GM23338 (cell line): Measurements from ENCODE around the gene TAF6L. TPM values are rescaled to one million over a fixed set of nuclear protein-coding genes. Genes with fewer than 3 reads are reported as not detected.

Experiments
- ATAC-seq: fragments of 200-7000 bp; cut with Tn5 transposase; 3 replicates; pipeline ENCODE4 v1.9.1; 2020
- DNase-seq: peaks from one replicate; pipeline ENCODE4 v3.0.0-alpha.2; 2015; ENCODE audit warnings: low spot score
- H2AFZ ChIP-seq: fragments of 200-600 bp; sonication (generic); 2 replicates; pipeline ENCODE4 v1.8.0; 2016; ENCODE audit warnings: antibody characterized with exemption, mild to moderate bottlenecking, moderate library complexity
- H3F3A ChIP-seq: fragments of 200-600 bp; sonication (generic); replicated peaks from 2 replicates; pipeline ENCODE4 v1.8.0; 2017; ENCODE audit warnings: antibody characterized with exemption, mixed run types, low read depth
- H3K27ac ChIP-seq: fragments of 200-600 bp; sonication (generic); 2 replicates; pipeline ENCODE4 v1.6.1; 2016; ENCODE audit warnings: low read depth
- H3K27me3 ChIP-seq: fragments of 200-600 bp; sonication (generic); 2 replicates; pipeline ENCODE4 v1.8.0; 2016; ENCODE audit warnings: mild to moderate bottlenecking, mixed run types, moderate library complexity; ENCODE audit not compliant: insufficient read depth
- H3K36me3 ChIP-seq: fragments of 200-600 bp; sonication (generic); 2 replicates; pipeline ENCODE4 v1.8.0; 2016; ENCODE audit warnings: mild to moderate bottlenecking; ENCODE audit not compliant: insufficient read depth
- H3K4me1 ChIP-seq: fragments of 200-600 bp; sonication (generic); 2 replicates; pipeline ENCODE4 v1.8.0; 2016; ENCODE audit warnings: mild to moderate bottlenecking, moderate library complexity; ENCODE audit not compliant: insufficient read depth
- H3K4me2 ChIP-seq: fragments of 200-600 bp; sonication (generic); 2 replicates; pipeline ENCODE4 v1.7.1; 2017; ENCODE audit warnings: mixed run types
- H3K4me3 ChIP-seq: fragments of 200-600 bp; sonication (generic); 2 replicates; pipeline ENCODE4 v1.6.1; 2016; ENCODE audit warnings: mixed run types
- H3K79me2 ChIP-seq: fragments of 200-600 bp; sonication (generic); replicated peaks from 2 replicates; pipeline ENCODE4 v1.8.0; 2017; ENCODE audit warnings: mild to moderate bottlenecking; ENCODE audit not compliant: insufficient read depth
- H3K9me2 ChIP-seq: fragments of 200-600 bp; sonication (generic); 2 replicates; pipeline ENCODE4 v1.8.0; 2017; ENCODE audit not compliant: insufficient read depth
- H4K20me1 ChIP-seq: fragments of 200-600 bp; sonication (generic); replicated peaks from 2 replicates; pipeline ENCODE4 v1.8.0; 2017; ENCODE audit warnings: mild to moderate bottlenecking; ENCODE audit not compliant: insufficient read depth
- H3K27ac Mint-ChIP-seq: 2 replicates; pipeline ENCODE4 v1.8.0; 2020; ENCODE audit warnings: inconsistent platforms, mild to moderate bottlenecking, moderate library complexity, mixed read lengths
- H3K27me3 Mint-ChIP-seq: 3 replicates; pipeline ENCODE4 v1.8.0; 2022; ENCODE audit warnings: low read depth, mild to moderate bottlenecking, moderate library complexity, mixed read lengths, inconsistent platforms; ENCODE audit not compliant: insufficient read depth, poor library complexity
- H3K36me3 Mint-ChIP-seq: 3 replicates; pipeline ENCODE4 v1.8.0; 2021; ENCODE audit warnings: low read depth, mild to moderate bottlenecking, inconsistent platforms, moderate library complexity, mixed read lengths
- H3K4me1 Mint-ChIP-seq: 3 replicates; pipeline ENCODE4 v1.8.0; 2020; ENCODE audit warnings: mild to moderate bottlenecking, inconsistent platforms, mixed read lengths
- H3K4me3 Mint-ChIP-seq: 3 replicates; pipeline ENCODE4 v1.8.0; 2021; ENCODE audit warnings: moderate library complexity, mild to moderate bottlenecking, inconsistent platforms, mixed read lengths
- H3K9me3 Mint-ChIP-seq: 3 replicates; pipeline ENCODE4 v1.8.0; 2020; ENCODE audit warnings: moderate library complexity, mild to moderate bottlenecking, inconsistent platforms, mixed read lengths
- CREB1 ChIP-seq: fragments of 250-450 bp; sonication (Bioruptor Pico); IDR thresholded peaks from 2 replicates; pipeline ENCODE4 v1.5.0; 2020; ENCODE audit warnings: low read depth, mild to moderate bottlenecking, moderate library complexity
- CTCF ChIP-seq, 2 experiments: fragments of 200-600 bp in 1 of 2; sonication (generic) in 1 of 2; conservative IDR thresholded peaks; 2 replicates each; pipeline versions ENCODE4 v1.5.1 to v1.6.1; 2016 to 2017; ENCODE audit warnings: antibody characterized with exemption in 2 of 2, low read depth in 2 of 2, mild to moderate bottlenecking in 2 of 2, moderate library complexity in 1 of 2
- ETS1 ChIP-seq: IDR thresholded peaks from 2 replicates; pipeline ENCODE4 v1.6.1; 2016; ENCODE audit warnings: antibody characterized with exemption
- EZH2 ChIP-seq: fragments of 200-600 bp; sonication (generic); IDR thresholded peaks from one replicate; pipeline ENCODE4 v1.8.0; 2017; ENCODE audit warnings: antibody characterized with exemption, mild to moderate bottlenecking, low read depth; ENCODE audit not compliant: unreplicated experiment
- POLR2AphosphoS5 ChIP-seq: IDR thresholded peaks from 2 replicates; pipeline ENCODE4 v1.6.1; 2016; ENCODE audit warnings: antibody characterized with exemption, low read depth
- STAT1 ChIP-seq: IDR thresholded peaks from one replicate; pipeline ENCODE4 v1.6.1; 2016; ENCODE audit warnings: antibody characterized with exemption; ENCODE audit not compliant: unreplicated experiment
- ZNF331 ChIP-seq: fragments of 250-450 bp; sonication (Bioruptor Pico); IDR thresholded peaks from 2 replicates; pipeline ENCODE4 v1.5.0; 2020; ENCODE audit warnings: low read depth, mild to moderate bottlenecking, moderate library complexity
- ZNF462 ChIP-seq: fragments of 250-450 bp; sonication (Bioruptor Pico); IDR thresholded peaks from 2 replicates; pipeline ENCODE4 v1.5.0; 2020; ENCODE audit warnings: mild to moderate bottlenecking, moderate library complexity
- polyA plus RNA-seq: library from polyadenylated mRNA; unstranded; fragments of >200 nt; fragmentation: Nextera tagmentation; extraction: Ambion mirVana; gene quantifications from 2 replicates; pipeline ENCODE4 v1.2.1, GENCODE V29; 2016
- total RNA-seq: library from RNA; depleted of rRNA; stranded (reverse); fragments of >200 nt; shearing (Covaris generic); gene quantifications from 2 replicates; pipeline ENCODE4 v1.2.3, GENCODE V29; 2014

TAF6L gene
- total and polyA plus RNA-seq, 2 experiments from 2014 or later: 21.8 to 30.6 TPM

- Histone ChIP-seq H2AFZ (no peak overlapping the region), H3K36me3 (peaks cover 3% of the 10 kb centered on the region; the same call in 1 of the 2 replicates), H3K4me3 (no peak overlapping the region), H3K27ac (no peak overlapping the region), H3K4me1 (no peaks in the 10 kb centered on the region), H3F3A (peaks cover 13% of the 10 kb centered on the region), H4K20me1 (no peaks in the 10 kb centered on the region), H3K4me2 (no peak overlapping the region), H3K79me2 (peaks cover 2% of the 10 kb centered on the region; the same call in 1 of the 2 replicates), H3K27me3 (no peaks in the 10 kb centered on the region), H3K9me2 (no peaks in the 10 kb centered on the region)
- Mint-ChIP-seq H3K27me3 (peaks cover 9% of the 10 kb centered on the region), H3K27ac (no peak overlapping the region), H3K9me3 (no peaks in the 10 kb centered on the region), H3K4me3 (no peak overlapping the region), H3K36me3 (peaks cover 61% of the 10 kb centered on the region), H3K4me1 (peaks cover 3% of the 10 kb centered on the region; the same call in 1 of the 3 replicates)
- no peak for DNase-seq
- no peak for TF ChIP-seq ZNF331
- no peak for TF ChIP-seq STAT1
- no peak for TF ChIP-seq ZNF462
- TF ChIP-seq CREB1 (CRISPR knock-in tag): no peak
- no peak for TF ChIP-seq POLR2AphosphoS5
- TF ChIP-seq CTCF (conservative IDR thresholded peaks at IDR 0.05; ENCODE audit: low read depth in 2 of 2): no peak
- no peak for TF ChIP-seq ETS1
- no peak for TF ChIP-seq EZH2
- ATAC-seq: no peak
Measured at GRCh38 chr11:62782753-62783152, 11.6 kb downstream of the TAF6L start.
